Breast epithelium (tissue), 3 donors: ENCODE results near the gene SKP2.

Experiments
- POLR2A ChIP-seq: fragments of 450-650 bp; IDR thresholded peaks from one replicate; pipeline ENCODE4 v1.6.1; 2016; ENCODE audit warnings: antibody characterized with exemption, mild to moderate bottlenecking, moderate library complexity
- POLR2AphosphoS5 ChIP-seq, 3 donors: sonication (generic); formaldehyde crosslinking; IDR thresholded peaks; one replicate each; pipeline ENCODE4 v1.6.1; 2017; ENCODE audit warnings: antibody characterized with exemption in 3 of 3
- TF ChIP-seq, protein P1 (sequence below), 3 donors: fragments of 450-650 bp; IDR thresholded peaks; one replicate each; pipeline ENCODE4 v1.5.1; 2016 to 2017; ENCODE audit warnings: antibody characterized with exemption in 3 of 3, mild to moderate bottlenecking in 3 of 3, moderate library complexity in 3 of 3

DNA sequence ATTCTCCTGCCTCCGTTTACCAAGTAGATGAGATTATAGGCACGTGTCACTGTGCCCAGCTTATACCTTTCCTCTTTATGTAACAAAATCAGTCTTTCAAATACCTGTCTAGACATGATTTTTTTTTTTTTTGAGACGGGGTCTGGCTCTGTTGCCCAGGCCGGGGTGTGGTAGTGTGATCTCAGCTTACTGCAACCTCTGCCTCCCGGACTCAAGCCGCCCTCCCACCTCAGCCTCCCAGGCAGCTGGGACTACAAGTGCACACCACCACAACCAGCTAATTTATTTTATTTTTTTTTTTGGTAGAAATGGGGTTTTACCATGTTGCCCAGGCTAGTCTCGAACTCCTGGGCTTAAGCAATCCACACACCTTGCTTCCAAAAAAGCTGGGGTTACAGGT is 76.6 kb downstream of the SKP2 start:
- TF ChIP-seq, protein P1, sequence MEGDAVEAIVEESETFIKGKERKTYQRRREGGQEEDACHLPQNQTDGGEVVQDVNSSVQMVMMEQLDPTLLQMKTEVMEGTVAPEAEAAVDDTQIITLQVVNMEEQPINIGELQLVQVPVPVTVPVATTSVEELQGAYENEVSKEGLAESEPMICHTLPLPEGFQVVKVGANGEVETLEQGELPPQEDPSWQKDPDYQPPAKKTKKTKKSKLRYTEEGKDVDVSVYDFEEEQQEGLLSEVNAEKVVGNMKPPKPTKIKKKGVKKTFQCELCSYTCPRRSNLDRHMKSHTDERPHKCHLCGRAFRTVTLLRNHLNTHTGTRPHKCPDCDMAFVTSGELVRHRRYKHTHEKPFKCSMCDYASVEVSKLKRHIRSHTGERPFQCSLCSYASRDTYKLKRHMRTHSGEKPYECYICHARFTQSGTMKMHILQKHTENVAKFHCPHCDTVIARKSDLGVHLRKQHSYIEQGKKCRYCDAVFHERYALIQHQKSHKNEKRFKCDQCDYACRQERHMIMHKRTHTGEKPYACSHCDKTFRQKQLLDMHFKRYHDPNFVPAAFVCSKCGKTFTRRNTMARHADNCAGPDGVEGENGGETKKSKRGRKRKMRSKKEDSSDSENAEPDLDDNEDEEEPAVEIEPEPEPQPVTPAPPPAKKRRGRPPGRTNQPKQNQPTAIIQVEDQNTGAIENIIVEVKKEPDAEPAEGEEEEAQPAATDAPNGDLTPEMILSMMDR (IDR thresholded peaks at IDR 0.05), result no peak
- no peak for TF ChIP-seq POLR2A
- TF ChIP-seq POLR2AphosphoS5 (IDR thresholded peaks at IDR 0.05), result no peak
